ENCODE results near the gene APC2. TPM values are rescaled to one million over a fixed set of nuclear protein-coding genes. Genes with fewer than 3 reads are reported as not detected.

APC2 gene
- total RNA-seq, 2 experiments from 2014 or later = 0.07 to 0.29 TPM

DNA sequence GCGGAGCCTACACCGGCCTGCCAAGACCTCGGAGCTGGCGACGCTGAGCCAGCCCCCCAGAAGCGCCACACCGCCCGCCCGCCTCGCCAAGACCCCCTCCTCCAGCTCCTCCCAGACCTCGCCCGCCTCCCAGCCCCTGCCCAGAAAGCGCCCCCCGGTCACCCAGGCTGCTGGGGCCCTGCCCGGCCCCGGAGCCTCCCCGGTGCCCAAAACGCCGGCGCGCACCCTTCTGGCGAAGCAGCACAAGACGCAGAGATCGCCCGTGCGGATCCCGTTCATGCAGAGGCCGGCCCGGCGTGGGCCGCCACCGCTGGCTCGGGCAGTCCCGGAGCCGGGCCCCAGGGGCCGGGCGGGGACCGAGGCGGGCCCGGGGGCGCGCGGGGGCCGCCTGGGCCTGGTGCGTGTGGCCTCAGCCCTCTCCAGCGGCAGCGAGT lies 18.9 kb downstream of the APC2 start:
- CTCF ChIA-PET = interaction anchor here (2.4 kb wide), 1 partner anchor 24 kb away, joined by 13 read pairs; no protein-coding TSS in a partner anchor
- no peak overlapping the region for H3K27ac Mint-ChIP-seq
- no peaks in the 10 kb centered on the region for H3K9me3 Mint-ChIP-seq
- peak; percentile 4 for ATAC-seq
- H3K27me3 Mint-ChIP-seq = peaks cover 13% of the 10 kb centered on the region
- TF ChIP-seq, protein P1, sequence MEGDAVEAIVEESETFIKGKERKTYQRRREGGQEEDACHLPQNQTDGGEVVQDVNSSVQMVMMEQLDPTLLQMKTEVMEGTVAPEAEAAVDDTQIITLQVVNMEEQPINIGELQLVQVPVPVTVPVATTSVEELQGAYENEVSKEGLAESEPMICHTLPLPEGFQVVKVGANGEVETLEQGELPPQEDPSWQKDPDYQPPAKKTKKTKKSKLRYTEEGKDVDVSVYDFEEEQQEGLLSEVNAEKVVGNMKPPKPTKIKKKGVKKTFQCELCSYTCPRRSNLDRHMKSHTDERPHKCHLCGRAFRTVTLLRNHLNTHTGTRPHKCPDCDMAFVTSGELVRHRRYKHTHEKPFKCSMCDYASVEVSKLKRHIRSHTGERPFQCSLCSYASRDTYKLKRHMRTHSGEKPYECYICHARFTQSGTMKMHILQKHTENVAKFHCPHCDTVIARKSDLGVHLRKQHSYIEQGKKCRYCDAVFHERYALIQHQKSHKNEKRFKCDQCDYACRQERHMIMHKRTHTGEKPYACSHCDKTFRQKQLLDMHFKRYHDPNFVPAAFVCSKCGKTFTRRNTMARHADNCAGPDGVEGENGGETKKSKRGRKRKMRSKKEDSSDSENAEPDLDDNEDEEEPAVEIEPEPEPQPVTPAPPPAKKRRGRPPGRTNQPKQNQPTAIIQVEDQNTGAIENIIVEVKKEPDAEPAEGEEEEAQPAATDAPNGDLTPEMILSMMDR (IDR thresholded peaks at IDR 0.05) = no peak
- intact Hi-C loops (cut with micrococcal nuclease) = no loop called here
- H3K36me3 Mint-ChIP-seq (ENCODE audit: low read depth) = no peaks in the 10 kb centered on the region
- POLR2A ChIA-PET = interaction anchor here (0.9 to 1.2 kb wide), 3 partner anchors 11 to 31 kb away, joined by 3 to 4 read pairs (median 3); partner anchors contain the start of gene RPS15
- no peak overlapping the region for H3K4me3 Mint-ChIP-seq
- peak; percentile 51 for DNase-seq
- peaks cover 11% of the 10 kb centered on the region for H3K4me1 Mint-ChIP-seq (ENCODE audit: low read depth)

GRCh38 chr19:1469255-1470054 lies 19.5 kb downstream of the APC2 start:
- Mint-ChIP-seq H3K4me3 (no peak overlapping the region), H3K9me3 (no peaks in the 10 kb centered on the region), H3K4me1 (ENCODE audit: low read depth) (peaks cover 11% of the 10 kb centered on the region), H3K27me3 (peaks cover 13% of the 10 kb centered on the region), H3K36me3 (ENCODE audit: low read depth) (no peaks in the 10 kb centered on the region), H3K27ac (no peak overlapping the region)
- CTCF ChIA-PET = interaction anchor here (2.4 kb wide), 1 partner anchor 25 kb away, joined by 13 read pairs; no protein-coding TSS in a partner anchor
- intact Hi-C loops (cut with micrococcal nuclease) = no loop called here
- TF ChIP-seq, protein P1 (IDR thresholded peaks at IDR 0.05) = no peak
- ATAC-seq (peak; percentile 21), DNase-seq (peak; percentile 40)
- POLR2A ChIA-PET = interaction anchor here (0.9 kb wide), 2 partner anchors 12 to 32 kb away, joined by 3 read pairs; partner anchors contain the start of gene RPS15

DNA sequence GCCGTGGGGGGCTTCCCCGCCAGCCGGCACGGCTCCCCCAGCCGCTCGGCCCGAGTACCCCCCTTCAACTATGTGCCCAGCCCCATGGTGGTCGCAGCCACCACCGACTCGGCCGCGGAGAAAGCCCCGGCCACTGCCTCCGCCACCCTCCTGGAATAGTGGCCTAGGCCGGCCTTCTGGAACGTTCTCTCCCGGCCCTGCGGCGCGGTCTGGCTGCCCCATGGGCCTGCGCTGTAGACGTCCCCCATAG lies 20.1 kb downstream of the APC2 start:
- intact Hi-C loops (cut with micrococcal nuclease) = no loop called here
- Mint-ChIP-seq H3K9me3 (no peaks in the 10 kb centered on the region), H3K4me3 (peak overlapping the region; percentile 58), H3K27ac (no peak overlapping the region), H3K36me3 (ENCODE audit: low read depth) (no peaks in the 10 kb centered on the region), H3K4me1 (ENCODE audit: low read depth) (peaks cover 11% of the 10 kb centered on the region), H3K27me3 (peaks cover 13% of the 10 kb centered on the region)
- TF ChIP-seq, protein P1 (IDR thresholded peaks at IDR 0.05) = no peak
- POLR2A ChIA-PET = no interaction called here
- no peak for DNase-seq
- no peak for ATAC-seq
- CTCF ChIA-PET = no interaction called here

DNA sequence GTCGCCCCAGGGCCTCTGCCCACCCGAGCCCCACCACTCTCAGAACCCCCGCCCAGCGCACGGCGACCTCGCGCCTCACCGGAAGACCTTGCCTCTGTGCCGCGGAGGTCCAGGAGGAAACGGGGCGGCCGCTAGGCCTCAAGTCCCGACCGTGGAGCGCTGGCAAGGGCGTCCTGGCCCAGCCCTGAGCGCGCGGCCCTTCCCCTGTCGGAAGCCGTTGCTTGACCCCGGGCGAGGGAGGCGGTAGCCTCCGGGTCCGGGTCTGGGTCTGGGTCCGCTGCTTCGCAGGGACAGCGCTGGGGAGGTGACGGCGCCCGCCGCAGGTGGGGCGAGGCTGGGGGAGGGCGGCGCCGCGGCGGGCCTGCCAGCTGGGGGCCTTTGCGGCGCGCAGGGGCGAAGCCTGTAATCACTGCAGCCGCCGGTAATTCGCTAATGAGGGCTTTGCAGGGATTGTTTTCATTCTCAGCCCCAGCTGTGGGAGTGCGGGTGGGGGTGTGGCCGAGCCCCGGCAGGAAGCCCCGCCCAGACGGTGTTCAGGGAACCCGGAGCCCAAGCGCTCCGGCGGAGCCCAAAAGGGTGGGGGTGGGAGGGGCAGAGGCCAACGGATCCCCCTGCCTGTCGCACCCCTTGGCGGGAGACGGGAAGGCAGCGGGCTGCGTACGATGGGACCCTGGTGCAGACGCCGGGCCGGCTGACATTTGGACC lies 20.5 kb downstream of the APC2 start:
- Mint-ChIP-seq H3K27ac (no peak overlapping the region), H3K9me3 (no peaks in the 10 kb centered on the region), H3K36me3 (ENCODE audit: low read depth) (no peaks in the 10 kb centered on the region), H3K4me3 (peak overlapping the region; percentile 58), H3K4me1 (ENCODE audit: low read depth) (peaks cover 11% of the 10 kb centered on the region), H3K27me3 (peaks cover 13% of the 10 kb centered on the region)
- TF ChIP-seq, protein P1 (IDR thresholded peaks at IDR 0.05) = no peak
- POLR2A ChIA-PET = interaction anchor here (0.7 to 1.8 kb wide), 4 partner anchors 26 to 119 kb away, joined by 3 to 4 read pairs (median 4); no protein-coding TSS in a partner anchor
- intact Hi-C loops (cut with micrococcal nuclease) = no loop called here
- CTCF ChIA-PET = no interaction called here
- ATAC-seq (peak; percentile 62), DNase-seq (peak; percentile 79)

All from activated CD8-positive, alpha-beta T cell treated with anti-CD3 and anti-CD28 coated beads for 36 hours (primary cell).